ENCODE measurements around the gene DSCAML1. TPM values are rescaled to one million over a fixed set of nuclear protein-coding genes. Genes with fewer than 3 reads are reported as not detected.

Gene DSCAML1
- total RNA-seq, 2 experiments from 2014 or later, result 0.13 to 0.29 TPM

GRCh38 chr11:117794135-117794534 is 2.9 kb downstream of the DSCAML1 start:
- intact Hi-C loops (cut with micrococcal nuclease), result no loop called here
- Mint-ChIP-seq H3K4me3 (no peak overlapping the region), H3K27ac (no peak overlapping the region), H3K36me3 (ENCODE audit: low read depth) (no peaks in the 10 kb centered on the region), H3K4me1 (ENCODE audit: low read depth) (peaks cover 13% of the 10 kb centered on the region), H3K9me3 (no peaks in the 10 kb centered on the region), H3K27me3 (peaks cover 43% of the 10 kb centered on the region)
- ChIA-PET CTCF (interaction anchor here (0.9 kb wide), 1 partner anchor 369 kb away, joined by 3 read pairs; no protein-coding TSS in a partner anchor), POLR2A (no interaction called here)
- no peak for ATAC-seq
- TF ChIP-seq CTCF (IDR thresholded peaks at IDR 0.05), result no peak
- no peak for DNase-seq

GRCh38 chr11:117793583-117793982 is 3.4 kb downstream of the DSCAML1 start:
- no peak overlapping the region for H3K4me3 Mint-ChIP-seq
- TF ChIP-seq CTCF (IDR thresholded peaks at IDR 0.05), result no peak
- POLR2A ChIA-PET, result no interaction called here
- H3K4me1 Mint-ChIP-seq (ENCODE audit: low read depth), result peaks cover 13% of the 10 kb centered on the region
- H3K9me3 Mint-ChIP-seq, result no peaks in the 10 kb centered on the region
- peaks cover 43% of the 10 kb centered on the region for H3K27me3 Mint-ChIP-seq
- H3K27ac Mint-ChIP-seq, result no peak overlapping the region
- DNase-seq, result no peak
- intact Hi-C loops (cut with micrococcal nuclease), result no loop called here
- H3K36me3 Mint-ChIP-seq (ENCODE audit: low read depth), result no peaks in the 10 kb centered on the region
- CTCF ChIA-PET, result interaction anchor here (0.8 to 2.1 kb wide), 3 partner anchors 14 to 368 kb away, joined by 3 to 9 read pairs (median 5); no protein-coding TSS in a partner anchor
- no peak for ATAC-seq

- no peak overlapping the region for H3K27ac Mint-ChIP-seq
- POLR2A ChIA-PET, result no interaction called here
- peaks cover 42% of the 10 kb centered on the region for H3K27me3 Mint-ChIP-seq
- no peak for DNase-seq
- no peak for ATAC-seq
- peaks cover 13% of the 10 kb centered on the region for H3K4me1 Mint-ChIP-seq (ENCODE audit: low read depth)
- no peak overlapping the region for H3K4me3 Mint-ChIP-seq
- CTCF ChIA-PET, result interaction anchor here (0.8 to 2.1 kb wide), 4 partner anchors 14 to 367 kb away, joined by 3 to 9 read pairs (median 4); no protein-coding TSS in a partner anchor
- intact Hi-C loops (cut with micrococcal nuclease), result no loop called here
- no peaks in the 10 kb centered on the region for H3K9me3 Mint-ChIP-seq
- TF ChIP-seq CTCF (IDR thresholded peaks at IDR 0.05), result no peak
- no peaks in the 10 kb centered on the region for H3K36me3 Mint-ChIP-seq (ENCODE audit: low read depth)
Observed at GRCh38 chr11:117792992-117793391, 4.0 kb downstream of the DSCAML1 start.

- peaks cover 10% of the 10 kb centered on the region for H3K4me1 Mint-ChIP-seq (ENCODE audit: low read depth)
- ChIA-PET POLR2A (no interaction called here), CTCF (interaction anchor here (1.1 to 2.1 kb wide), 2 partner anchors 15 to 25 kb away, joined by 4 to 9 read pairs; no protein-coding TSS in a partner anchor)
- H3K9me3 Mint-ChIP-seq, result no peaks in the 10 kb centered on the region
- H3K27ac Mint-ChIP-seq, result no peak overlapping the region
- H3K36me3 Mint-ChIP-seq (ENCODE audit: low read depth), result no peaks in the 10 kb centered on the region
- no peak for TF ChIP-seq CTCF (IDR thresholded peaks at IDR 0.05)
- intact Hi-C loops (cut with micrococcal nuclease), result no loop called here
- ATAC-seq, result no peak
- no peak overlapping the region for H3K4me3 Mint-ChIP-seq
- peaks cover 39% of the 10 kb centered on the region for H3K27me3 Mint-ChIP-seq
- no peak for DNase-seq
Observed at GRCh38 chr11:117792241-117792640, 4.8 kb downstream of the DSCAML1 start.

- ATAC-seq (no peak), DNase-seq (no peak)
- Mint-ChIP-seq H3K4me3 (no peak overlapping the region), H3K27ac (no peak overlapping the region), H3K4me1 (ENCODE audit: low read depth) (no peaks in the 10 kb centered on the region), H3K36me3 (ENCODE audit: low read depth) (no peaks in the 10 kb centered on the region), H3K27me3 (peaks cover 30% of the 10 kb centered on the region), H3K9me3 (no peaks in the 10 kb centered on the region)
- intact Hi-C loops (cut with micrococcal nuclease), result no loop called here
- CTCF ChIA-PET, result interaction anchor here (1.1 kb wide), 1 partner anchor 15 kb away, joined by 3 read pairs; no protein-coding TSS in a partner anchor
- TF ChIP-seq CTCF (IDR thresholded peaks at IDR 0.05), result no peak
- POLR2A ChIA-PET, result interaction anchor here (0.6 kb wide), 1 partner anchor 54 kb away, joined by 3 read pairs; no protein-coding TSS in a partner anchor
Observed at GRCh38 chr11:117790279-117790678, 6.7 kb downstream of the DSCAML1 start.
